NCI-H510A treated with DMSO at 0.1 percent for 48 hours (cell line): Measurements from ENCODE around the gene LDLRAD3.

ENCODE experiments used
- DNase-seq: peaks from one replicate; lab custom pipeline; 2025; lab: John Stamatoyannopoulos, UW

Gene LDLRAD3

GRCh38 chr11:35962369-35963138, 18.7 kb downstream of the LDLRAD3 start:
- no peak for DNase-seq

GRCh38 chr11:35963911-35964310, 20.0 kb downstream of the LDLRAD3 start:
- DNase-seq = no peak

GRCh38 chr11:35964841-35965240, 21.0 kb downstream of the LDLRAD3 start:
- DNase-seq = no peak

GRCh38 chr11:35967042-35967441, 23.2 kb downstream of the LDLRAD3 start:
- DNase-seq = no peak

GRCh38 chr11:35968386-35969088, 24.7 kb downstream of the LDLRAD3 start:
- DNase-seq = no peak

- no peak for DNase-seq
Observed at GRCh38 chr11:35969089-35970042, 25.5 kb downstream of the LDLRAD3 start.

GRCh38 chr11:35970445-35970844, 26.6 kb downstream of the LDLRAD3 start:
- DNase-seq = no peak

- no peak for DNase-seq
Observed at GRCh38 chr11:35971841-35972422, 28.1 kb downstream of the LDLRAD3 start.

- no peak for DNase-seq
Observed at GRCh38 chr11:35974882-35975589, 31.2 kb downstream of the LDLRAD3 start.

- no peak for DNase-seq
Observed at GRCh38 chr11:35976434-35976833, 32.6 kb downstream of the LDLRAD3 start.

GRCh38 chr11:35978183-35978582, 34.3 kb downstream of the LDLRAD3 start:
- no peak for DNase-seq

GRCh38 chr11:35978891-35979290, 35.0 kb downstream of the LDLRAD3 start:
- DNase-seq = no peak

- DNase-seq = no peak
Observed at GRCh38 chr11:35980686-35981390, 37.0 kb downstream of the LDLRAD3 start.

GRCh38 chr11:35981581-35981980, 37.7 kb downstream of the LDLRAD3 start:
- DNase-seq = no peak

GRCh38 chr11:35982061-35982460, 38.2 kb downstream of the LDLRAD3 start:
- DNase-seq = no peak

GRCh38 chr11:35983981-35984380, 40.1 kb downstream of the LDLRAD3 start:
- no peak for DNase-seq

GRCh38 chr11:35986947-35987346, 43.1 kb downstream of the LDLRAD3 start:
- no peak for DNase-seq

- no peak for DNase-seq
Observed at GRCh38 chr11:35990170-35990569, 46.3 kb downstream of the LDLRAD3 start.

GRCh38 chr11:35990816-35991215, 47.0 kb downstream of the LDLRAD3 start:
- no peak for DNase-seq

GRCh38 chr11:35992548-35992947, 48.7 kb downstream of the LDLRAD3 start:
- DNase-seq = no peak

GRCh38 chr11:35994421-35994820, 50.6 kb downstream of the LDLRAD3 start:
- DNase-seq = no peak
